GM19395 (cell line): ENCODE measurements around the gene FRMD1.

Source experiments
- ATAC-seq: cut with Tn5 transposase; IDR thresholded peaks from one replicate; pipeline ENCODE4 v1.9.1; 2021; ENCODE audit warnings: mild to moderate bottlenecking, moderate library complexity; ENCODE audit not compliant: unreplicated experiment

The FRMD1 gene

DNA sequence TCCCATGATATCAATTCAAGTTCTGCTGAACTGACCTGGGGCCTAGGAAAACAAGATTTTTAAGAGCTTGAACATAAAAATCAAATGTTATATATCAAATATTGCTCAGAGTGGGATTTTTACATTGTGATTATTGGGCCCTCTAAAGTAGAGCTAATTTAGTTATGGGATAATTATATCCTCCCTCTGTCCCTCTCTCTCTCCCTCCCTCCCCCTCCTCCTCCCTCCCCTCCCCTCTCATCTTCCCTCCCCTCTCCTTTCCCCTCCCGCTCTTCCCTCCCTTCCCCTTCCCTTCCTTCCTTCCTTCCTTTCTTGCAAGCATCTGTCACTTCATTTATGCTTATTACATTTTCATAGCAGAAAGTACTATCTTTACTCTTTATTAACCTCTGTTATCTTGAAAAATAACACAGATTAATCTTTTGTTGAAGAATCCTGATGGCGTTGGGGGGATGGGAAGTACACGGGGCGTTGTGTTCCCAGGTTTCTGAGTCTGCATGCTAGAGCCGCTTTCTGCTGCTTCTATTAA is 48.7 kb downstream of the FRMD1 start:
- ATAC-seq, result no peak

DNA sequence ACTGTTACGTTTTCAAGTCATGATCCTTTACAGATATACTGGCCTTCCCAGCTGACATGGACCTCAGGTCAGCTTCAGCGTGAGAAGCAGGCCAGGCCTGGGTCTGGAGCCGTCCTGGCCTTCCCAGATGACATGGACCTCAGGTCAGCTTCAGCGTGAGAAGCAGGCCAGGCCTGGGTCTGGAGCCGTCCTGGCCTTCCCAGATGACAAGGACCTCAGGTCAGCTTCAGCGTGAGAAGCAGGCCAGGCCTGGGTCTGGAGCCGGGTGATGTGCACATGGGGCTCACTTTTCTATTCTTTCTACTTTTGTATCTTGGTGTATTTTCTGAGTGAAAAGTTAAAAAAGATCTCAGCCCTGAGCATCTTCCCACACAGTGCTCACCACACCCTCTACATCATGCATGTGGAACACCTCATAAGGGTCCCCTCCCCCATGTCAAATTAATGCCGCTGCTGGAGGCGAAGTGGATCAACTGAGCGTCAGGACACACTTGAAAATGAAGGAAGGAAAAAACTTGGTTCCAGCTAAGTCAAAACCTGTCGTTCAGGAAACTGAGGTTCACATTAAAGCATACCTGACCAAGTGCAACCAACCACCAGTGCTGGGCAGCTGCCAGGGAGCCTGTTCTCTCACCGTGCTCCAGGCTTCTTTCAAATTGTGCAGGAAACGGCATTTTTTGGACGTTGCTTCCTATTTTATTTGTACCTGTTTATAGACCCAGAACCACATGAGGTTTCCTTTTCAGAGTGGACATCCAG is 49.4 kb downstream of the FRMD1 start:
- ATAC-seq, result no peak

DNA sequence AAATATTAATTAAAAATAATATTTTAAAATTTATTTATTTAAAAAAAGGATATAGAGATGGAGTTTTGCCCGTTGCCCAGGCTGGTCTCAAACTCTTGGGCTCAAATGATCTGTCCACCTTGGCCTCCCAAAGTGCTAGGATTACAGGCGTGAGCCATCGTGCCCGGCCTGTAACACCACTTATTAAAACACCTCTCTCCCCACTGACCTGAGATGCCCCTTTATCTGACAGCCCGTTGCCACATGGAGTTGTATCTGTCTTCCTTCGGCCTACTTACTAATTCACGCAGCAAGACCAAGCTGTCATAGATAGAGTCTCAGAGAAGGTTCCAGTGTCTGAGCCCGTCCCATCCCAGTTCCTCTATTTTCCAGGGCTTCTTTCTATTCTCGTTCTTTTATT is 50.8 kb downstream of the FRMD1 start:
- ATAC-seq, result no peak

DNA sequence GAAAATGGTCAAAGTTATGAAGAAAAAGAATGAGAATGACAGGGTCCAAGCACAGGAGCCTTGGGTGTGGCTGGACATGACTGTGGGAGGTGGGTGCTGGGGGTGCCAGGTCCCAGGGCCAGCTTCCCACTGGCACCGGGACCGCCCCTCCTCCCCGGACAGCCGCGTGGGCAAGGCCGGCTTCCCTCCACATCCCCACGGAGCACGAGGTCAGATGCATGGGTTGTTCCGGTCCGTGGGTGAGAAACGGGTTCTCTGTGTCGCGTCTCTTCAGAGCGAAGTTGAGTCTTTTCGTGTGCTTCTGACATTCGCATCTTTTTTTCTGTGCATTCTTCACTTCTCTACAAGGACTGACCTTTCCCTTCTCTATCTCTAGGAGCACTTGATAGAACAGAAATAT is 51.5 kb downstream of the FRMD1 start:
- ATAC-seq, result no peak

DNA sequence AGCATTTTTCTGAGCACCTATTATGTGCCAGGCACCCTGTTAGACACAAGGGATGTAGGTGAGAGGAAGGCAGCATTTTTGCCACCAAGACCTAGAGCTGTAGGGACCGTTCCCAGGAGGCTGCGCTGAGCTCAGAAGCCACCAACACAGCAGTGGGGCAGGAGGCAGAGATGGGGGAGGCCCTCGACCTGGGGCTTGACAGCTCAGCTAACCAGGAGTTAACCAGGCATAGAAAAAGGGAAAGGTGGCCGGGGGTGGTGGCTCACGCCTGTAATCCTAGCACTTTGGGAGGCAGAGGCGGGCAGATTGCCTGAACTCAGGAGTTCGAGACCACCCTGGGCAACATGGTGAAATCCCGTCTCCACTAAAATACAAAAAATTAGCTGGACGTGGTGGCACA is 52.1 kb downstream of the FRMD1 start:
- no peak for ATAC-seq

DNA sequence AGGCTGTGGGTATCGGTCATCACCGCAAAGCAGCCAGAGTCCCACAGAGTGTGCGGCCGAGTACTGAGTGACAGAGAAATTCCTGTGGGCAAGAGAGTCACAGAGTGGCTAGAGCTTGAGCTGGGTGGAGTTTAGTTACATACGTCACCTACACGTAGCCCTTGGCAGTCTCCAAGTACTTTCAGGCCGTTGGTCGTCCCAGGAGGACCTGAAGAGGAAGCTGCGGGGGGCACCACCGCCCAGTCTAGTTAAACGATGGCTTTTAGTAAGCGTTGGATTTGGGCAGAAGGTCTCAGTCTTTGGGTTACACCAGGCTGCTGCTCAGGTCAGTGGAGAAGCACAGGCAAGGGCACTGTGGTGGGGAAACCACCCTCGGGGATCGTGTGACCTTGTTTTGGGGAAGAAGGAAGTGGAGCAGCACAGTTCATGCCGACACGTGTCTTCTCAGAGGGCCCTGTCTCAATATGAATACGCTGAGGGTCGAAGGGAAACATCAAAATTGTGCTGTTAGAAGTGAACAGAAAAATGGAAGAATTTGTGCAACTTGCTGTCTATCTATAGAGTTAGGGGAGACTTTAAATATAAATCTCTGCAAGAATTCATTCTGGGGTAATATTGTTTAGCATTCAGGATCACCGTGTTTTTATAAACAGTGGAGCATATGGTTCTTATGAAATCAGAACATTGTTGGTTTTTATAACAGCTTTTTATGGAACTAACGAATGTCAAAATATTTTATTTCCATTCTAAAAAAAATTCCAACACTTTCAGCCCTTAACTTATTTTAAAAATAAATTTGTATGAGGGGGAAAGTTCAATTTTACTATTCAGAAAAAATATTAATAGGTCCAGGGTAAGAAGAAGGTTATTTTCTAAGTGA is 52.9 kb downstream of the FRMD1 start:
- ATAC-seq, result no peak

DNA sequence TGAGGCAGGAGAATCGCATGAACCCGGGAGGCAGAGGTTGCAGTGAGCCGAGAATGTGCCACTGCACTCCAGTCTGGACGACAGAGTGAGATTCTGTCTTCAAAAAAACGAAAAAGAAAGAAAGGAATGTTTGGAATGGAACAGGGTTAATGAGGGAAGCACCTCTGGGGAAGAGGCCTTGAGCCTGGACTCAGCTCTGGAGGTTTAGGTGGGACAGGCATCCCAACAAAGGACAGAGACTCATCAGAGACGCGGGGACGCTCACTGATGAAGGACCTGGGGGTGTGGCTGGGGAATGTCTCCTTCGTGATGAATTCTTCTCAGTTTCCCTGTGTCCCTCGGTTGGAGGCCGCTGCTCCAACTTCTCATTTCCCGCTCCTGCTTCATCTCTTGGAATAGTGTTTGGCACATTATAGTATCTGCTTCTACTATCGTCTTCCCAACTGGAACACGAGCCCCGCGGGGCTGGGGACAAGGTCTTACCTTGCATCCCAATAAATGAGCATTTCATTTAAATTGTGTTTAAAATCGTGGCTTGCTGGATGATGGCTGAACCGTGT is 54.0 kb downstream of the FRMD1 start:
- ATAC-seq, result no peak

DNA sequence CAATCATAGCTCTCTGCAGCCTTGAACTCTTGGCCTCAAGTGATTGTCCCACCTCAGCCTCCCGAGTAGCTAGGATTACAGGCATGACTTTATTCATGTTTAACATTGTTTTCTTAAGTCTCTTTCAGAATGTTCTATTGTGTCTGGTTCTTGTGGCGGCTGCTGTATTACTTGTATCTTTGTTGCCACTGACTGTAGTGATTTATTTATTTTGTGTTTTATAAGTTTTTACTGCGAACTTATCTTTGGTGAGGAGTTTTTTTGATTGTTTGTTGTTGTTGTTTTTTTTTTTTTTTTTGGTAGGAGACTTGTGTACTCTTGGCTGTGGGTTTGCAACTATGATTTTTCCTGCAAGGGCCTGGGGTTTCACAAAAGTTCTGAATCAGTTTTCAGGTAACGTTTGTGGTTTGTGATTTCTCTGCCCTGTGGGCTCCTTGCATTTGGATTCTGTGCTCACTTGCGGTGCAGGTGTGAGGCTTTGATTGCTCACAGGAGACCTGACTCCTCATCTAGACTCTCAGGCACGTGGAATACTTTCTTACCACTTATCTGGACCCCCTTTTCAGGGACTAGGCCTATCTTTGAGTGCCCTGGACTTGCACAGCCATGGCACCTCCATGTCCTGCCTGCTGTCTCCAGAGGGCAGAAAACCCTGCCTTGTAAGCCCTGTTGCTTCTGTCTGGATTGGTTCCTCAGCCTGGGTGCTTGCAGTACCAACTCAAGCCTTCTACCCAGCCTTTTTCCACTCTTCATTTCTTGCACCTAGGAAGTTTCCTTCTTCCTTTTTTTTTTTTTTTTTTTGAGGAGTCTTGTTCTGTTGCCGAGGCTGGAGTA is 56.3 kb downstream of the FRMD1 start:
- no peak for ATAC-seq

DNA sequence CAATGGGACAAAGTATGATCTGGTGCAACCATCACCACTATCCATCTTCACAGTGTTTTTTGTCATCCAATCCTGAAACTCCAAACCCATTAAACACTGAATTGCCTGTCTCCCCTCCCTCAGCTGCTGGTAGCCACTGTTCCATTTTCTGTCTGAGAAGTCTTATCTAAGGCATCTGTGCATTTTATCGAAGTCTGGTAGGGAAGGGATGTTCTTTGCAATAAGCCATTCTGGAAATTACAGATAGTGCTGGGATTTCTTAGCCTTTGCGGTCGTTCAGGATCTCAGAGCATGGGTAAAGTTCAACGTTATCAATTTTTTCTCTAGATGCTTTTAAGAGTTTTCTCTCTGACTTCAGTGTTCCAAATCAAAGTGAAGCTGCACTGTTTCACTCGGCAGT is 57.4 kb downstream of the FRMD1 start:
- no peak for ATAC-seq

DNA sequence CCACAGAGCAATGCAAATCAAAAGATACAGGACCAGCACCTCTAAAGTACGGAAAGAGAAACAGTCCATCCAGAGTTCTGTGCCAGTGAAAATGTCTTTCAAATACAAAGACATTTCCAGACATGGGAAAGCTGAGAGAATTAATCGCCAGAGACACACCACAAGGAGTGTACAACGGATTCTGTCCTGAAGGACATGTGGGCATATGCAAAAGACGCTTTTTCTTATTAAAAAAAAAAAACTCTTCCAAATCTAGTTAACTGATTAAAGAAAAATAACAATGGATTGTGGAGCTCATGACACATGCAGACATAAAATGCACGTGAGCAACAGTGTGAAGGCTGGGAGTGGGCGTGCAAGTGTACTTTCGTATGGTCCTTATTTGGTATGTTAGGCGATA is 58.8 kb downstream of the FRMD1 start:
- no peak for ATAC-seq

DNA sequence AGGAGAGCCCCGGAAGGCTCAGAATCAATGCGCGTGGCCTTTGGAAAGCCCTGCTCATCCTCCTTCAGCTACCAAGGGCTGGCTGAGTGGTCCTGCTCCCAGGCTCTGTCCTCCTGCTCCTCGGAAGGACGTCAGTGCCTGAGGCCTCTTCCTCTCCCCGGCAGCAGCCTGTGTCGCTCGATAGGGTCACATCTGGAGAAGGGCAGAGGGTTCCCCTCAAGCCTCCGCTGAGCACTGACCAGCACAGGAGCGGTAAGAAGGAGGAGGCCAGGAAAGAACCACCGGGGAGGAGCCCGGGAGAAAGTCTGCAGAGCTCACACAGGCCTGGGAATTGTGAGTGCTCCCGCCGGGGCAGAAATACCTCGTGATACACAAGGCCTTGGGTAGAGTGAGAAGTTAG is 60.3 kb downstream of the FRMD1 start:
- ATAC-seq, result no peak

DNA sequence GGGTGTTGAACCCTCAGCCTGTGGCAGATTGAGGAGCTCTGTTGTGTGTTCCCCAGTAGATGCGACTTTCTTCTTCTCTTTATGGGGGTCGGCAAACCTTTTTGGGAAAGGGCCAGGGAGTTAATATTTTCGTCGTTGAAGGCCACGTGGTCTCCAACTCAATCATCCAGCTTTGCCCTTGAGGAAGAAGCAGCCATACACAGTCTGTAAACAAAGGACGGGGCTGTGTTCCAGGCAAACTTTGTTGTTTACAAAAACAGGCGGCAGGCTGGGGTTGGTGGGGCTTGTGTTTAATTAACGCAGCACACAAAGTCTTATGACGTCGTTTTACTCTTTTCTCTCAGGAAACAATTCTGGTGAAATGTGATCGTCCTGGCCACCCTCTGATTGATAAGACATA is 61.4 kb downstream of the FRMD1 start:
- no peak for ATAC-seq

DNA sequence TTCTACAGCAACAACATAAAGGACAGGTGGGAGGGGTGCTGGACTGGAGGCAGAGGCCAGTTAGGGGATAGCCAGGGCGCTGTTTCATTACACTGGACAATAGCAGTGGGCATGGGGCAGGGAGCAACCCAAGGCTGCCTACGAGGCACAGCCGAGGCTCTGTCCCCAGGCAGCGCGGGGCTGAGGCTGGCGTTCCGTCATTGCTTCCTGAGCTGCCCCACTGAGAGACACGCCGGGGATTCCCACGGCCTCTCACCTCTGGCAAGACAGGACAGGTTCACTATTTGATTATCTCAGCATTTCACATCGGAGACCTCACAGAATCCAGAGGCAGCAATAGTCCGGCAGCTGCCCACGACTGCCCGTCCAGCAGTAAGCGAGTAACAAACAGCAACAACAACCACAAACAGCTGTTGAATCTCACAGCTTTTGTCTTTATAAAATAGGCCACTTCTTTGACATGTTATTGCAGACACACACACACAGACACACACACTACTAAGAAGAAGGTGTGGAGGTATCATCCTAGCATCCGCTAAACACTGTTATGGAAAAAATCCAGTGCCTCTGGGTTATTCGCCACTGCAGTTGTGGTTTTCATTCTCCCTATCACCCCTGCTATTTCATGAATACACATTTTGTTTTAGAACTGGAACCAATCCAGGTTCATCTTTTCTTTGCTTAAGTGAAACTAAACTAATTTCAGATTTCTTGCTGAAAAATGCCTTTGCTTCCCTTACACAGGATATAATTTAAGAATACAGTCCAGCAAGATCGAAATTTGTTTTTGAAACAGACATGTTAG is 62.1 kb downstream of the FRMD1 start:
- no peak for ATAC-seq

DNA sequence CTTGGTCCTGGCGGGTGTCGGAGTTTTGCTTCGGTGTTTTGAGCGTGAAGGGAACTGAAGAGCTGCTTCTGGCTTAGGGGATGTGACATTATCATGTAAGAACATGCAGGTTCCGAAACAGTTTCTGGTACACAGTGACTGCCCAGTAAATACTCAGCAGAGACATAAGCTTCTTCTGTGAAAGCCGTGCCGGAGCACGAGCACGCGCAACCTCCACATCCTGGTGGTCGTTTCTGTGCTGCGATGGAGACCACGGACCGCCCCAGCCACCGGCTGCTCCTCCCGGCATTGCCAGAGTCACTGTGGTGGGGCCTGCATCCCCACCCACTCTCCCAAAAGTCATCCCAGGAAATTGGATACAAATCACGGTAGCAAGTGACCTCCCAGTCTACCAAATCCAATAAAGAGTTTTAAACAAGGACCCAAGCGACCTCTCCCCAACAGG is 62.8 kb downstream of the FRMD1 start:
- no peak for ATAC-seq

DNA sequence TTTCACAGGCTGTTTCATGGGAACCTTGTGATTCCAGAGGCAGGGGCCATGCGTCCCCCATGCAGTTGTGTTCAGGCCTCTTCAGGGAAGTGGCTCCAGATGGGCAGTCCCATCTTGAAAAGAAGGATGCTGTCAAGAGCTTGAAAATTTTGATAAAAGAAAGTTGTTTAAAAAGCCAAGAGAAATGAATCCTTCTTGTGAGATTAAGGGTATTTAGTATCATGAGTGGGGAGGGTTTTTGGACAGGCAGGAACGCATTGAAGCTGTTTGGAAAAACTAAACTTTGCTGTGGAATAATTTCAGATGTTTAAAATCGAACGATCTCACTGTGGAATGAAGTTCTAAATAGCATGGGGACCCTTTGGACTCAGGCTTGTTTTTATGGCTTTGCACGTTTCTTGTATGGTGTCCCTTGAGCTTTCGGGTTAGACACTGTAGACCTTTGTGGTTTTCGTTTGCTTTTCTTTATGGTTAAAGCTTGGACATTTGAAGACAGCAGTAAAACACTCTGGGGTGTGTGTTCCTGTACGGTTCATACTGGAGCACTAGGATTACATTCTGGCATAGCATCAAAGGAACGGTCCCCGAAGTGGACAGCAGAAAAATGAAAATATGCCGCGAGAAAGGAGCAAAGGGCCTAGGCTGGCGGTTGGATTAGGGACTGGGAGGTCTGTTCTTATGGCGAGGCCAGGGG is 63.4 kb downstream of the FRMD1 start:
- ATAC-seq, result no peak

DNA sequence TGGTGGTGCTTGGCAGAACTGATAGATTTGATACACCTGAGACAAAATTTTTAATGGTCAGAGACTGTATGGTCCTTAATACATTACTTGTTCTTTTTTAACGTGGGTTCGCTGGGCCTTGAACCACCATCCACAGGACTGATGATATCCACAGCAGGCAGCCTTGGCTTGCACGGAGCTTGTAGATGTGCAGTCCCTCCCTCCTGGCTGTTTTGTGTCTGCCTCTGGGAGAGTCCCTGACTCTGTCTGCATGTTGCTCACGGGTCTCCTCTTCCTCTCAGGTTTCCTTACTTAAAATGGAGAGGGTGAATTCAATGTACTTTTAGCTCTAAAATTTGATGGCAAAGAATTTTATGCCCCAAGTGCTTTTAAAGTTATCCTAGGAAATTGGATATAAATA is 64.0 kb downstream of the FRMD1 start:
- ATAC-seq, result no peak

DNA sequence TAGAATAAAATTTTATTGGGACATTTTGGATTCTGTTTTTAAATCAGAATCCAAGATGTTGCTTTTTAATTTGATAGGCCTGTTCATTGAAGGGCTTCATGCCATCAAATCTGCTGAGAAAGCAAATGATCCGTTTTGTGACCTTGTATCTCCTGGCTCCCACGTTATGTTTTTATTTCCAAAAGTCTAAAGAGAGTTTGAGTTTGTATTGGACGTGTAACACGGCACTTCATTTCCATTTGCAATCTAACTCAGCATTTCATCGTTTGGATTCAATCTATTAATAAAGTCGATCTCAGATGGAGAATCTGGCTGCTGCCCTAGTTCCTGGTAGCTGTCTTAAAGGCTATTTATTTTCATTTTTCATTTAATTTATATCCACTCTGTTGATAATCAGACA is 64.6 kb downstream of the FRMD1 start:
- no peak for ATAC-seq

DNA sequence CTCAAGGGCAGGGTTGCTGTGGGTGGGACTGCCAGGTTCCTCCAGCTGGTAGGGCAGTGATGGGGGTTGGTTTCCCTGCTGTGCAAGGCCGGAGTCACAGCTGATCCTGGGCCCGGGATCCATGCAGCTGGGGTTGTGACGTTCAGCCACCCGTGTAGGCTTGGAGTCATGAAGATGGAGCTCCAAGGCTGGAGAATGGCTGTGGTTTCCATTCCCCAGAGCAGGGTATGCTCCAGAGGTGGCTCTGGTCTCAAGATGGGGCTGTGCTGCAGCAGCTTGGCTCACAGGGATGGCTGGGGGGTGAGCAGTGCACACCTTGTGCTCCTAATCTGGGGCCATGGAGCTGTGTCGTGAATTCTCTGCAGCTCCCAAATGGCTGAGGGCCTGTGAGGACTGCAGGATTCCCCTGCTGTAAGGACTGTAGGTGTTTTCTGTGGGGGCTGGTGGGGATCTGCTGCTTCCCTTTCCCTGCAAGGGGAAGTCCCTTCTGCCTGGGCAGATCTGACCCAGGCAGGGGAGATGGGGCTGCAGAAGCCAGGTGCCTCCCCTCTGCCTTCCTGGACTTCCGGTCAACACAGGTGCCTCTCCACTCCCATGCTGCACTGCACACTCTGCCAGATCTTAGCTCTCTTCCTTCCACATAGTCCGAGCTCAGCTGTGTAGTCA is 65.6 kb downstream of the FRMD1 start:
- no peak for ATAC-seq
